Osteoblast (primary cell): ENCODE measurements around the gene ADAMTS2. TPM values are rescaled to one million over a fixed set of nuclear protein-coding genes. Genes with fewer than 3 reads are reported as not detected.

Source experiments
- DNase-seq: peaks from one replicate; pipeline ENCODE4 v3.0.0; 2011; ENCODE audit warnings: low spot score, mixed read lengths; ENCODE audit not compliant: insufficient read length; ENCODE audit errors: missing footprints
- H2AFZ ChIP-seq: 2 replicates; pipeline ENCODE4 v1.6.0; 2011; ENCODE audit warnings: mild to moderate bottlenecking, low read length
- H3K27ac ChIP-seq: 2 replicates; pipeline ENCODE4 v1.5.1; 2011; ENCODE audit warnings: mild to moderate bottlenecking, low read depth, low read length, moderate library complexity
- H3K27me3 ChIP-seq: 2 replicates; pipeline ENCODE4 v1.6.0; 2012; ENCODE audit warnings: mild to moderate bottlenecking, control low read depth, inconsistent platforms, low read length, moderate library complexity; ENCODE audit not compliant: insufficient read depth
- H3K36me3 ChIP-seq: 2 replicates; pipeline ENCODE4 v1.5.1; 2011; ENCODE audit warnings: mild to moderate bottlenecking, low read length, control low read depth, moderate library complexity; ENCODE audit not compliant: insufficient read depth
- H3K4me1 ChIP-seq: 2 replicates; pipeline ENCODE4 v1.5.1; 2011; ENCODE audit warnings: mild to moderate bottlenecking, low read length, control low read depth, moderate library complexity; ENCODE audit not compliant: insufficient read depth
- H3K4me2 ChIP-seq: 2 replicates; pipeline ENCODE4 v1.6.0; 2011; ENCODE audit warnings: mild to moderate bottlenecking, low read length; ENCODE audit not compliant: insufficient read depth
- H3K4me3 ChIP-seq: fragments of 200-600 bp; sonication (generic); 3 replicates; pipeline ENCODE4 v1.5.1; 2012; ENCODE audit warnings: mild to moderate bottlenecking, low read length, inconsistent platforms; ENCODE audit not compliant: insufficient read depth
- H3K79me2 ChIP-seq: 2 replicates; pipeline ENCODE4 v1.6.0; 2012; ENCODE audit warnings: mild to moderate bottlenecking, low read length, control low read depth, inconsistent platforms; ENCODE audit not compliant: insufficient read depth
- H3K9me3 ChIP-seq: 2 replicates; pipeline ENCODE4 v1.5.1; 2011; ENCODE audit warnings: low read depth, low read length, control low read depth
- H4K20me1 ChIP-seq: 2 replicates; pipeline ENCODE4 v1.6.0; 2012; ENCODE audit warnings: mild to moderate bottlenecking, low read length, control low read depth; ENCODE audit not compliant: insufficient read depth
- total RNA-seq: library from RNA; depleted of rRNA; stranded (reverse); fragments of >200 nt; gene quantifications from 2 replicates; pipeline ENCODE4 v1.2.3, GENCODE V29; 2012
- TF ChIP-seq, protein P1 (sequence below): IDR thresholded peaks from 2 replicates; pipeline ENCODE4 v1.5.1; 2011; ENCODE audit warnings: mild to moderate bottlenecking, low read depth, low read length, moderate library complexity; ENCODE audit errors: extremely low read depth

Gene ADAMTS2
- total RNA-seq, 1 donor = 144 TPM

DNA sequence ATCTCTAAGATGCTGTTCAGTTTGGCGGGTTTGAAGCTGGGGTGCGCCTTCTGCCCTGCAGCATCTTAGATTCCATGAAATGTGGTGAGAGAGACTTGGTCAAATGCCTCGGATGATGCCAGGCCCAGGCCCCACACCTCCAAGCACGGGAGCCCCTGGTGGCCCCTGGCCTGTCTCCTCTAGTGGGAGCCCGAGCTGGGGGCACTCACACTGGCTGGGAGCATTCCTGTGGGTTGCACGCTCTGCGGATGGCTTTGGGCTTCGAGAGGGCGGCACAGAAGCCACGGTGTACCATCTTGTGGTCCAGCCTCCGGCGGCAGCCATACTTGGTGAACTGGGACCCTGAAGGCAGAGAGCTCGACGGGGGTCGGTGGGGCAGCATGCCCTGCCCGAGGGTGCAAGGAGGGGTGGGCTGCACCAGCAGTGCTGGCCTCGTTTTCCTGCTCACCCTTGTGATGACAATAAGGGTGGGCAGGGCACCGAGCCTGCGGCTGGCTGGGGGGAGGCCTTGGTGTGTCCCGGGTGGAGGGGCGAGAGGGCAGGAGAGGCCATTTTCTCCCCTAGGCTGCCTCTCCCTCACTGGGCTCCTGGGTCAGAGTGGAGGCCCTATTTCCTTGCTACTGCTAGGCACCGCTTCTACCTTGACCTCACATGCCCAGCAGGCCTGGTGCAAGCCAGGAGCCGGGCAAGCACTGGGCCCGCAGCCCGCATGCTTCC, 219.3 kb downstream of the ADAMTS2 start:
- no peaks in the 10 kb centered on the region for H4K20me1 ChIP-seq
- peaks cover 68% of the 10 kb centered on the region for H3K36me3 ChIP-seq
- TF ChIP-seq, protein P1, sequence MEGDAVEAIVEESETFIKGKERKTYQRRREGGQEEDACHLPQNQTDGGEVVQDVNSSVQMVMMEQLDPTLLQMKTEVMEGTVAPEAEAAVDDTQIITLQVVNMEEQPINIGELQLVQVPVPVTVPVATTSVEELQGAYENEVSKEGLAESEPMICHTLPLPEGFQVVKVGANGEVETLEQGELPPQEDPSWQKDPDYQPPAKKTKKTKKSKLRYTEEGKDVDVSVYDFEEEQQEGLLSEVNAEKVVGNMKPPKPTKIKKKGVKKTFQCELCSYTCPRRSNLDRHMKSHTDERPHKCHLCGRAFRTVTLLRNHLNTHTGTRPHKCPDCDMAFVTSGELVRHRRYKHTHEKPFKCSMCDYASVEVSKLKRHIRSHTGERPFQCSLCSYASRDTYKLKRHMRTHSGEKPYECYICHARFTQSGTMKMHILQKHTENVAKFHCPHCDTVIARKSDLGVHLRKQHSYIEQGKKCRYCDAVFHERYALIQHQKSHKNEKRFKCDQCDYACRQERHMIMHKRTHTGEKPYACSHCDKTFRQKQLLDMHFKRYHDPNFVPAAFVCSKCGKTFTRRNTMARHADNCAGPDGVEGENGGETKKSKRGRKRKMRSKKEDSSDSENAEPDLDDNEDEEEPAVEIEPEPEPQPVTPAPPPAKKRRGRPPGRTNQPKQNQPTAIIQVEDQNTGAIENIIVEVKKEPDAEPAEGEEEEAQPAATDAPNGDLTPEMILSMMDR = no peak
- H3K79me2 ChIP-seq = no peaks in the 10 kb centered on the region
- no peak overlapping the region for H3K4me2 ChIP-seq
- H3K27me3 ChIP-seq = no peaks in the 10 kb centered on the region
- H3K4me1 ChIP-seq = no peaks in the 10 kb centered on the region
- no peak overlapping the region for H3K27ac ChIP-seq
- H3K9me3 ChIP-seq = no peaks in the 10 kb centered on the region
- no peak overlapping the region for H2AFZ ChIP-seq
- no peak overlapping the region for H3K4me3 ChIP-seq
- peak; percentile 35 for DNase-seq

DNA sequence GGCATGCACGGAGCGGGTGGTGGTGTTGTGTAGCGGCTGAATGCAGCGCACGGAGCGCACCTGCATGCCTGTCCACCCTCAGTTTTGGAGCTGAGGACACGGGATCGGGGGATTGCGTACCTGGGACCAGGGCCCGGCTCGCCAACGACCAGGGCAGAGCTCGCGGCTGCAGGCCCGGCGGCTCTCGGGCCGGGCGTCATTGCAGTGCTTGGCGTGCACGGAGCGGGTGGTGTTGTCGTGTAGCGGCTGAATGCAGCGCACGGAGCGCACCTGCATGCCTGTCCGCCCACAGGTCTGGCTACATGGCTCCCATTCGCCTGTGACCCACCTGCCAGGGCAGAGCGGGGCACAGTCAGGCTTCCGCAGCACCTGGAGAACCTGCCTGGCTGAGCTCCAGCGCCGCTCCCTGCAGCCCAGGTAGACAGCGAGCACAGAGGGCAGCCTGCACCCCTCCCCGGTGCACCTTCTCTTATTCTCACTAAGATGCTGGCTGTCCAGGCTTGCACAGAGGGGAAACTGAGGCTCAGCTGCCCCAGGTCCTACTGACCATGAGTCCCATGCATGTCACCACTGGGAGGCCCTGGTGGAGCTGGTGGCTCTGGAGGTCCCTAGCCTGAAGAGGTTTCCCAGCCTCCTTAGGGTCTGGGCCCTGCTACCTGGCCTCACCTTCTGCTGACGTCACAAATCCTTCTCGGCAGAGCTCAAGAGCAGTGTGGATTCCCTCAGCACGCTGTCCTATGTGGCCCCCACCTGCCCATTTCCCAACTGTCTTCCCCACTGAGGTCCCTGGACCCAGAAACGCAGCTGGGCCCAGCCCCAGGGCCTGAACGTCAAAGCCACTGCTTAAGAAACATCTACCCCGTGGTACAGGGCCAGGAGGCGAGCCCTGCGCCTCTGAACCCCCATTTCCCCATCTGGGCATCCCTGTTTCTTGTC, 220.1 kb downstream of the ADAMTS2 start:
- no peaks in the 10 kb centered on the region for H3K79me2 ChIP-seq
- H3K36me3 ChIP-seq = peaks cover 67% of the 10 kb centered on the region
- H4K20me1 ChIP-seq = no peaks in the 10 kb centered on the region
- no peak overlapping the region for H2AFZ ChIP-seq
- no peaks in the 10 kb centered on the region for H3K9me3 ChIP-seq
- H3K4me3 ChIP-seq = no peak overlapping the region
- H3K27me3 ChIP-seq = no peaks in the 10 kb centered on the region
- H3K4me2 ChIP-seq = no peak overlapping the region
- H3K4me1 ChIP-seq = no peaks in the 10 kb centered on the region
- DNase-seq = peak; percentile 89
- TF ChIP-seq, protein P1 = no peak
- no peak overlapping the region for H3K27ac ChIP-seq

DNA sequence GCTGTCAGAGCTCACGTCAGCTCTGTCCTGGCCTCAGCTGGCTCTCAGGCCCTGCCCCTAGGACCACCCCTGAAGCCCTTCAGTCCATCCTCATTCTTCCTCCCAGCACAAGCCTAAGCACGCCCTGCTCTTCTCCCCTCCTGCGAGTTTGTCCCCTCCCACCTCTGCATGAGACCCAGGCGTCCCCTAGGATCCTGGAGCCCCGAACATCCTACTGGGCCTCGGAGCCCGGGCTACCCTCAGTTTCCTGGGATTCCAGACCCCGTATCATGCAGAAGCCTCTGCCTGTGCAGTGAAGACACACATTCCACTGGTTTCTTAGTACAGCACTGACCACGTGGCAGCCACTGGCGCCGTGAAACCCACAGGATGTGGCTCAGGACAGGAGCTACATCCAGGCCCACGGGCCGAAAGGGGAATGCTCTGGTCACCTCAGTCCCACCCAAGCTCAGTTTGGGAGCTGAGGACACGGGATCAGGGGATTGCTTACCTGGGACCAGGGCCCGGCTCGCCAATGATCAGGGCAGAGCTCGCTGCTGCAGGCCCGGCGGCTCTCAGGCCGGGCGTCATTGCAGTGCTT, 220.9 kb downstream of the ADAMTS2 start:
- Histone ChIP-seq H3K4me3 (no peak overlapping the region), H3K9me3 (no peaks in the 10 kb centered on the region), H3K27ac (no peak overlapping the region), H3K36me3 (peaks cover 59% of the 10 kb centered on the region), H3K27me3 (no peaks in the 10 kb centered on the region), H3K79me2 (no peaks in the 10 kb centered on the region), H3K4me1 (no peaks in the 10 kb centered on the region), H2AFZ (no peak overlapping the region), H4K20me1 (no peaks in the 10 kb centered on the region), H3K4me2 (no peak overlapping the region)
- DNase-seq = peak; percentile 35
- TF ChIP-seq, protein P1 = no peak
